Activated T-helper 1 cell treated with anti-CD3 and anti-CD28 coated beads, Interleukin-12 subunit alpha, Interleukin-12 subunit beta, Interleukin-2, Interleukin-4 antibody, amounts not matched to agents 30 ng/mL and 10 ng/mL and 1 ng/mL, durations not matched to agents 14 hours and 24 hours and 36 hours (primary cell): ENCODE results near the gene TLE3. TPM values are rescaled to one million over a fixed set of nuclear protein-coding genes. Genes with fewer than 3 reads are reported as not detected.

ENCODE experiments used
- DNase-seq: peaks from one replicate; pipeline ENCODE4 v3.0.0; 2021; ENCODE audit warnings: low spot score
- H3K27ac Mint-ChIP-seq: one replicate; pipeline ENCODE4 v1.8.0; 2021; ENCODE audit warnings: mild to moderate bottlenecking, mixed read lengths
- H3K27me3 Mint-ChIP-seq: one replicate; pipeline ENCODE4 v1.8.0; 2022; ENCODE audit warnings: mild to moderate bottlenecking, moderate library complexity, mixed read lengths; ENCODE audit not compliant: insufficient read depth
- H3K36me3 Mint-ChIP-seq: one replicate; pipeline ENCODE4 v1.8.0; 2021; ENCODE audit warnings: low read depth, mixed read lengths
- H3K4me1 Mint-ChIP-seq: one replicate; pipeline ENCODE4 v1.8.0; 2021; ENCODE audit warnings: low read depth, mixed read lengths
- H3K4me3 Mint-ChIP-seq: one replicate; pipeline ENCODE4 v1.8.0; 2021; ENCODE audit warnings: mild to moderate bottlenecking, moderate library complexity, mixed read lengths
- H3K9me3 Mint-ChIP-seq: one replicate; pipeline ENCODE4 v1.8.0; 2021; ENCODE audit warnings: mixed read lengths
- intact Hi-C: fragments of 100-400 bp; cut with micrococcal nuclease; formaldehyde crosslinking; loops from one replicate; pipeline ENCODE4 v1.15.1; 2024
- total RNA-seq: library from RNA; stranded (reverse); gene quantifications from 2 replicates; pipeline ENCODE4 v1.2.3, GENCODE V29; 2022

Gene TLE3
- total RNA-seq, 1 donor from 2014 or later: 126 TPM

- Mint-ChIP-seq H3K27ac (no peak overlapping the region), H3K4me1 (no peaks in the 10 kb centered on the region), H3K36me3 (no peaks in the 10 kb centered on the region), H3K9me3 (peaks cover 1% of the 10 kb centered on the region), H3K27me3 (peaks cover 23% of the 10 kb centered on the region), H3K4me3 (no peak overlapping the region)
- DNase-seq: no peak
- intact Hi-C loops: no loop called here
Measured at GRCh38 chr15:69997813-69998212, 99.9 kb downstream of the TLE3 start.
